ENCODE data around the gene PLEKHA7.

Gene PLEKHA7

GRCh38 chr11:16778286-16778685 lies 235.9 kb downstream of the PLEKHA7 start:
- Histone ChIP-seq H3K4me3 (IDR thresholded peaks at IDR 0.05; ENCODE audit: insufficient read depth, low read depth, low read length) (no peak overlapping the region), H3K9ac (no peak overlapping the region), H4K20me1 (ENCODE audit: insufficient read depth) (no peaks in the 10 kb centered on the region), H3K4me1 (ENCODE audit: low read depth, poor library complexity, severe bottlenecking) (no peaks in the 10 kb centered on the region), H3K27me3 (ENCODE audit: insufficient read depth, low read depth) (no peaks in the 10 kb centered on the region), H3K4me2 (no peak overlapping the region), H3K79me2 (ENCODE audit: insufficient read depth, low read depth) (no peaks in the 10 kb centered on the region), H2AFZ (ENCODE audit: low read depth) (no peak overlapping the region), H3K36me3 (ENCODE audit: insufficient read depth) (no peaks in the 10 kb centered on the region), H3K27ac (no peak overlapping the region)
- no peak for TF ChIP-seq CTCF (conservative IDR thresholded peaks at IDR 0.05; ENCODE audit: low read depth, low read length)

- Histone ChIP-seq H3K27ac (no peak overlapping the region), H2AFZ (ENCODE audit: low read depth) (no peak overlapping the region), H4K20me1 (ENCODE audit: insufficient read depth) (no peaks in the 10 kb centered on the region), H3K79me2 (ENCODE audit: insufficient read depth, low read depth) (no peaks in the 10 kb centered on the region), H3K36me3 (ENCODE audit: insufficient read depth) (no peaks in the 10 kb centered on the region), H3K4me1 (ENCODE audit: low read depth, poor library complexity, severe bottlenecking) (peaks cover 4% of the 10 kb centered on the region), H3K4me3 (IDR thresholded peaks at IDR 0.05; ENCODE audit: insufficient read depth, low read depth, low read length) (no peak overlapping the region), H3K27me3 (ENCODE audit: insufficient read depth, low read depth) (no peaks in the 10 kb centered on the region), H3K9ac (no peak overlapping the region), H3K4me2 (no peak overlapping the region)
- no peak for TF ChIP-seq CTCF (conservative IDR thresholded peaks at IDR 0.05; ENCODE audit: low read depth, low read length)
These were observed 236.6 kb downstream of the PLEKHA7 start for GRCh38 chr11:16777613-16777975.

GRCh38 chr11:16776711-16777612 lies 237.3 kb downstream of the PLEKHA7 start:
- H3K27ac ChIP-seq, result no peak overlapping the region
- H3K4me2 ChIP-seq, result no peak overlapping the region
- peaks cover 10% of the 10 kb centered on the region for H3K4me1 ChIP-seq (ENCODE audit: low read depth, poor library complexity, severe bottlenecking)
- H3K4me3 ChIP-seq (IDR thresholded peaks at IDR 0.05; ENCODE audit: insufficient read depth, low read depth, low read length), result no peak overlapping the region
- H3K79me2 ChIP-seq (ENCODE audit: insufficient read depth, low read depth), result no peaks in the 10 kb centered on the region
- H3K27me3 ChIP-seq (ENCODE audit: insufficient read depth, low read depth), result no peaks in the 10 kb centered on the region
- TF ChIP-seq CTCF (conservative IDR thresholded peaks at IDR 0.05; ENCODE audit: low read depth, low read length), result no peak
- no peak overlapping the region for H2AFZ ChIP-seq (ENCODE audit: low read depth)
- no peaks in the 10 kb centered on the region for H4K20me1 ChIP-seq (ENCODE audit: insufficient read depth)
- H3K36me3 ChIP-seq (ENCODE audit: insufficient read depth), result no peaks in the 10 kb centered on the region
- H3K9ac ChIP-seq, result no peak overlapping the region

GRCh38 chr11:16775614-16776283 lies 238.5 kb downstream of the PLEKHA7 start:
- no peaks in the 10 kb centered on the region for H3K79me2 ChIP-seq (ENCODE audit: insufficient read depth, low read depth)
- H3K4me3 ChIP-seq (IDR thresholded peaks at IDR 0.05; ENCODE audit: insufficient read depth, low read depth, low read length), result no peak overlapping the region
- H3K9ac ChIP-seq, result no peak overlapping the region
- H3K27me3 ChIP-seq (ENCODE audit: insufficient read depth, low read depth), result no peaks in the 10 kb centered on the region
- no peak overlapping the region for H3K4me2 ChIP-seq
- H3K4me1 ChIP-seq (ENCODE audit: low read depth, poor library complexity, severe bottlenecking), result peaks cover 22% of the 10 kb centered on the region
- H3K27ac ChIP-seq, result no peak overlapping the region
- no peak overlapping the region for H2AFZ ChIP-seq (ENCODE audit: low read depth)
- H3K36me3 ChIP-seq (ENCODE audit: insufficient read depth), result no peaks in the 10 kb centered on the region
- no peak for TF ChIP-seq CTCF (conservative IDR thresholded peaks at IDR 0.05; ENCODE audit: low read depth, low read length)
- no peaks in the 10 kb centered on the region for H4K20me1 ChIP-seq (ENCODE audit: insufficient read depth)
